ENCODE results near the gene LARGE2. TPM values are rescaled to one million over a fixed set of nuclear protein-coding genes. Genes with fewer than 3 reads are reported as not detected.

Gene LARGE2
- polyA plus RNA-seq, 3 donors: 1.2 to 17.1 TPM; not detected in 1

DNA sequence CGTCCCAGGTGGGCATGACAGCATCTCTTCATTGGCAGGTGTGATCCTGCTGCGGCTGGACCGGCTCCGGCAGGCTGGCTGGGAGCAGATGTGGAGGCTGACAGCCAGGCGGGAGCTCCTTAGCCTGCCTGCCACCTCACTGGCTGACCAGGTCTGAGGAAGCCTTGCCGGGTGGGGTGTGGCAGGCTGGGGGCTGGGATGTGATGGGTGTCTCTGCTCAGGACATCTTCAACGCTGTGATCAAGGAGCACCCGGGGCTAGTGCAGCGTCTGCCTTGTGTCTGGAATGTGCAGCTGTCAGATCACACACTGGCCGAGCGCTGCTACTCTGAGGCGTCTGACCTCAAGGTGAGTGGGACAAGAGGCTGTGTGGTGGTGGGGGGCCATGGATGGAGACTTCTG lies 3.5 kb downstream of the LARGE2 start:
- 69 to 84% (median 69%) methylated on average over 12 of the region's 12 CpGs for WGBS, 3 donors

DNA sequence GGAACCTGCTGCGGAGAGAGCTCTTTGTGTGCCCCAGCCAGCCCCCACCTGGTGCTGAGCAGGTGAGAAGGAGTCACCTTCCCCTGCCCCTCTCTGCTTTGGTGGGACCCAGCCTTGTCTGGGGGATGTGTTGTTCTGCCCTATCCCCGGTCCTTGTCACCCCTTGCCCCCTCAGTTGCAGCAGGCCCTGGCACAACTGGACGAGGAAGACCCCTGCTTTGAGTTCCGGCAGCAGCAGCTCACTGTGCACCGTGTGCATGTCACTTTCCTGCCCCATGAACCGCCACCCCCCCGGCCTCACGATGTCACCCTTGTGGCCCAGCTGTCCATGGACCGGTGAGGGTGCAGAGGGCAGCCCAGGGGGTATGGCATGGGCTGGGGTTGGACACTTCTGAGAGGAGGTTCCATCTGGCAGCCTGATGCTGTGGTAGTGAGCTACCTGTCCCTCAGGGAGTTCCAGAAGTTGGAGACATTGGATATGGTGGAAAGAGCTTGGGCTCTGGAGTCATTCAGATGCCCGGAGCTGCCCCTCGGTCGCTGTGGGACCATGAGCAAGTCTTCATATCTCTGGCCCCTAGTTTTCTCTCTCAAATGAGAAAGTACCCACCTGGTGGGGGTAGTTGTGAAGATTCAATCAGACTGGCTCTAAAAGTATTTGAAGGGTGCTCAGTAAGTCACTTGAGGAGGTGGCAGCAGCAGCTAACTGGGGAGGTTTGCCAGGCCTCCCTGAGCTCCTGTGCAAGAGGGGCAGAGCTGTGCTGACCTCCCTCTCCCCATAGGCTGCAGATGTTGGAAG lies 4.3 kb downstream of the LARGE2 start:
- 85 to 95% (median 88%) methylated on average over 12 of the region's 12 CpGs for WGBS, 3 donors
- no peak overlapping the region for H3K27ac ChIP-seq (ENCODE audit: low read depth, low read length)

More for the DNA sequence above, 3.5 kb downstream of the LARGE2 start:
- no peak overlapping the region for H3K27ac ChIP-seq (ENCODE audit: low read depth, low read length)

DNA sequence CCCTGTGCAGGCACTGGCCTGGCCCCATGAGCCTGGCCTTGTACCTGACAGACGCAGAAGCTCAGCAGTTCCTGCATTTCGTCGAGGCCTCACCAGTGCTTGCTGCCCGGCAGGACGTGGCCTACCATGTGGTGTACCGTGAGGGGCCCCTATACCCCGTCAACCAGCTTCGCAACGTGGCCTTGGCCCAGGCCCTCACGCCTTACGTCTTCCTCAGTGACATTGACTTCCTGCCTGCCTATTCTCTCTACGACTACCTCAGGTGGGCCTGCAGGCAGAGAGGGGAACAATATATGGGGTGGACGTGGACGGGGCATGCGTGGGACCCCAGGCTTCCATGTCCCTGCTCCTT lies 4.9 kb downstream of the LARGE2 start:
- 55 to 77% (median 62%) methylated on average over 15 of the region's 15 CpGs for WGBS, 3 donors
- H3K27ac ChIP-seq (ENCODE audit: low read depth, low read length): no peak overlapping the region

DNA sequence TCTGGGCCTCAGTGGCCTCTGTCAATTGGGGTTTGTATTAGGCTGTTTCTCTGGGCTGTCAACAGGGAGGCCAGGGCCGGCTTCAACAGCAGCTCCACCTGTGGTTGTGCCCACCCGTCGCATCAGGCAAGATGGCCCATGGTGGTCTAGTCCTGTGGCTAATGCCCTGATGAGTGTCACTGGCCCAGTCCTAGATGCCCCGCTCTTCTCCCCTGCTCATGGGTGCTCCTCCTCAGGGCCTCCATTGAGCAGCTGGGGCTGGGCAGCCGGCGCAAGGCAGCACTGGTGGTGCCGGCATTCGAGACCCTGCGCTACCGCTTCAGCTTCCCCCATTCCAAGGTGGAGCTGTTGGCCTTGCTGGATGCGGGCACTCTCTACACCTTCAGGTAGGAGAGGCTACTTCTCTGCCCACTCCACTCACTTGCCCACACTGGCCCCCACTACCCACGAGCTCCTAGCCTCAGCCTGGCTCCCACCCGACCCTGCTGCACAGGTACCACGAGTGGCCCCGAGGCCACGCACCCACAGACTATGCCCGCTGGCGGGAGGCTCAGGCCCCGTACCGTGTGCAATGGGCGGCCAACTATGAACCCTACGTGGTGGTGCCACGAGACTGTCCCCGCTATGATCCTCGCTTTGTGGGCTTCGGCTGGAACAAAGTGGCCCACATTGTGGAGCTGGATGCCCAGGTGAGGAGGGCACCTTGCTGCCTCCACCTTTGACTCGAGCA lies 5.4 kb downstream of the LARGE2 start:
- 90 to 96% (median 95%) methylated on average over 27 of the region's 27 CpGs for WGBS, 3 donors
- no peak overlapping the region for H3K27ac ChIP-seq (ENCODE audit: low read depth, low read length)

DNA sequence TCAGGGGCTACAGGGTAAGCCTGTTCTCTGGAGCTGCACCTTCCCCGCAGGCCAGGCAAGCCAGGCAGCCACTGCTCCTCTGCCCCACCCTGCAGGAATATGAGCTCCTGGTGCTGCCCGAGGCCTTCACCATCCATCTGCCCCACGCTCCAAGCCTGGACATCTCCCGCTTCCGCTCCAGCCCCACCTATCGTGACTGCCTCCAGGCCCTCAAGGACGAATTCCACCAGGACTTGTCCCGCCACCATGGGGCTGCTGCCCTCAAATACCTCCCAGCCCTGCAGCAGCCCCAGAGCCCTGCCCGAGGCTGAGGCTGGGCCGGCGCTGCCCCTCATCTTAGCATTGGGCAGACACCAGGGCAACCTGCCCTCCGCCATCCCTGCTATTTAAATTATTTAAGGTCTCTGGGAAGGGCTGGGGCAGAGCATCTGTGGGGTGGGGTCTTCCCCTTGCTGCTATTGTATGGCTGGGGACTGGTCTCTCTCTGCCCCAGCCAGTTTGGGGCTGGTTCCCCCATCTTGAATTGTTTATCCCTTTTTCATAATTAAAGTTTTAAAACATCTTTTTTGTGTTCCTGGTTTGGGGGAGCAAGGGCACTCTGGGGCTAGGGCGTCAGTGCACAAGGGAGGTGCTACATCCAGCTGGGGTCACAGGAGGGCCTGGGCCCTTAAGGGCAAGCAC lies 6.2 kb downstream of the LARGE2 start:
- WGBS, 3 donors: 74 to 81% (median 78%) methylated on average over 13 of the region's 13 CpGs
- no peak overlapping the region for H3K27ac ChIP-seq (ENCODE audit: low read depth, low read length)

DNA sequence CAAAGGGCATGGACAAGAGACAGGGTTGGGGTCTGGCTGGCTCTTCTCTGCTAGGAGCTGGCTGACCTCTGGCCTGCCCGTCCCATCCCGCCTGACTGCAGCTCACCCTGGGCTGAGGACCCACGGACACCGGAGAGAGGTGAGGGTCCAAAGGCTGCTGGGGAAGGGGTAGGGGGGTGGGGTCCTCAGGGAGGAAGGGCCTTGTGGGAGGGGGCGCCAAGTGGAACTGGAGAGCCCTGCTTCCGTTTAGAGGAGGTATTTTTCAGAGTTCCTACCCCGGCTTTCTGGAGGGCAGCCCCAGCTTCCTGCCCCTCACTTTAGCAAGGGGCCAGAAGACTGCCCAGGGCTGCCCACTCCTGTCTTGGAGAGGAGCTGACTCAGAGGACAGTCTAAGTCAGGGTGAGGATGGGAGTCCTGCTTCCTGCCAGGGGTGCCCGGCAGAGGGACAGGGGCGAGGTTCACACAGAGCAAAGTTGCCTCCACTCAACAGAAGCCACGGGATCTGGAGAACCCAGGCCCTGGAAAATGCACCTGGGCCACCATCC lies 7.1 kb downstream of the LARGE2 start:
- no peak overlapping the region for H3K27ac ChIP-seq (ENCODE audit: low read depth, low read length)
- 70 to 78% (median 73%) methylated on average over 10 of the region's 10 CpGs for WGBS, 3 donors

DNA sequence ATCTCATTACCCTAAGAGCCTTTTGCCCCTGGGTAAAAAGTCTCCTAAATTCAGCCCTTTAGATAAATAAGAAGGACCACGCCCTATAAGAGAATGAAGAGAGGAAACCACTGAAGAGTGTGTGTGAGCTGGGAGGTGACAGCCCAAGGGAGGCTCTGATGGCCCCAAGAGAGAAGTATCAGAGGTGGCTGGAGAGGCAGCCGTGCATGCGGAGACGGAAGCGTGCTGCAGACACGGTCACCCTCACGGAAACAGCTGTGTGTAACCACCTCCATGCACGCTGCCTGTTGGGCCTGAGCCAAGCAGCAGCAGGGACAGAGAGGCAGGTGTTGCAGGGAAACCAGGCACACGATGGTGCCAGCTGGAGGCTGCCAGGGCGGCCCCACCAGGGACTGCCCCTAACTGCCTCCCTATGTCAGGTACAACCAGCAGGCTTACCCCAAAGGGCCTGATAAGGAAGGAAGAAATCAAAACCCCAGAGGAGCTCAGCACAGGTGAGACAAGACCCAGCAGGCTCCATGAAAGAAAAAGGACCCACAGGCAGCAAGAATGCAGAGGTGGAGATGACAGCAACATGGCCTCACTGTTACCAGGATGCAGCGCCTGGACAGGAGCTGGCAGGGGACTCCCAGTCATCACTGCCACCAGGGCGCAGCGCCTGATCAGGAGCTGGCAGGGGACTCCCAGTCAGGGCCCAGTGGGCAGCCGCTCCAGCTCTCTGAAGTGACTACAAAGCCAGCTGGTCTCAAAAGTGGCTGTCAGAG lies 7.8 kb downstream of the LARGE2 start:
- WGBS, 3 donors: 45 to 69% (median 66%) methylated on average over 14 of the region's 14 CpGs
- H3K27ac ChIP-seq (ENCODE audit: low read depth, low read length): no peak overlapping the region

DNA sequence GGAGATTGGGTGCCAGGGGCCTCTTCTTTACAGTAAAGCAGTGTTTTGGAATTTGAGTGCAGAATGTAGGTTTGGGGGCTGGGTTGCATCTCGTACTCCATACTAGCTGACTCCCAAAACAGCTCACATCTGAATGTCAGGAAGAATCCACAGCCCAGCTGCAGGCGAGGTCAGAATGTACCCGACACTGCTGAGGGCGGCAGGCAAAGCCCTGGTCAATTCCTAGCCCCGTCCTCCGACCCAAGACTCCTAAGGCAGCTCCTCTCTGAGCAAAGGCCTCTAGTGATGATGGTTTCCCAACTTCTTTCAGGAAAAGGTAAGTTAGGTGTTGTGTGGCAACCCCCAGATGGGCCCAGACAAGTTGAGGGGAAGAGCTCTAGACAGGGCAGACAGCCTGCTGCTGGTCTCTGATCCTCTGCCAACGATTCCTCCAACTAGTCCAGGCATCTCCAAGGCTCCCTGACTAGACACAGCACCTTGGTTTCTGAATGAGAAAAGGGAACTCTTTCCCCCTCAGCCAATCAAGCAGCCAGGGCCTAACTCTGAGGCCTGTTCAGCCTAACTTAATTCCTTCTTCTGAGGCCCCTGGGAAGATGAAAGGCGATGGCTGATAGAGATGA lies 8.6 kb downstream of the LARGE2 start:
- no peak overlapping the region for H3K27ac ChIP-seq (ENCODE audit: low read depth, low read length)
- 83 to 89% (median 89%) methylated on average over 8 of the region's 8 CpGs for WGBS, 3 donors

DNA sequence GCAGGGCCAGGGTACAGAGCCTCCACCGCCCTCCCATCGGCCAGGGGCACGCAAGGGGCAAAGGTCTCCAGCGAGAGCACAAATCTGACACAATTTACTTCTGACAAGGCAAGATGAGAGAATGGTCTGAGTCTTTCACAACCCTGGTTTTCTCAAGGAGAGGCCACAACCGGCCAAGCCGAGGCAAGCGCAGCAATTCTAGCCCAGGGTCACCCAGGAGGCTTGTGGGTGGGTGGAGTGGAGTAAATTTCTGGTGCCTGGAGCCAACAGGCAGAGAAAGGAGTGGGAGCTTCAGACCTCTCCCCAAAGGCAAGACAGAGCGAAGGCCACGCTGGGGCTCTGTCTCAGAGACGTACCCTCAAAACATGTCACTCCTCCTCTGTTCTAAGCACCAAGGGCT lies 9.3 kb downstream of the LARGE2 start:
- WGBS, 3 donors: 59 to 83% (median 79%) methylated on average over 10 of the region's 10 CpGs
- no peak overlapping the region for H3K27ac ChIP-seq (ENCODE audit: low read depth, low read length)

DNA sequence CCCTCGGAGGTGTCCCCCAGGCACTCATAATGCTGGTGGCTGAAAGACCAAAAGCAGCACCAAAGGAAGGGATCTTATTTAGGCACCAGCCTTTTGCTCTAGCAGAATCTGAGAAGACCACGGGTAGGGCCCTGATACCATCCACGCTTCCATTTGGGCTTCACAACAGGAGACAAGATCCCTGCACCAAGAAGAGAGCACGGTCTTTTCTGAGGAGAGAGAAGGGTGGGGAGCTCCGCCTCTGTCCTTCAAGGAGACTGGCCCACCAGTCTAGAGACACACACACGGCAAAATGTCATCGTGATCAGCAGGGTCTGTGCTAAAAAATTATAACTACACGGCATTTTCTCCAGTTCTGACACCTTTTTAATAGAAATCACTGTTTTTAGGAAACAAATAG lies 9.8 kb downstream of the LARGE2 start:
- H3K27ac ChIP-seq (ENCODE audit: low read depth, low read length): no peak overlapping the region
- 84 to 88% (median 88%) methylated on average over 8 of the region's 8 CpGs for WGBS, 3 donors

DNA sequence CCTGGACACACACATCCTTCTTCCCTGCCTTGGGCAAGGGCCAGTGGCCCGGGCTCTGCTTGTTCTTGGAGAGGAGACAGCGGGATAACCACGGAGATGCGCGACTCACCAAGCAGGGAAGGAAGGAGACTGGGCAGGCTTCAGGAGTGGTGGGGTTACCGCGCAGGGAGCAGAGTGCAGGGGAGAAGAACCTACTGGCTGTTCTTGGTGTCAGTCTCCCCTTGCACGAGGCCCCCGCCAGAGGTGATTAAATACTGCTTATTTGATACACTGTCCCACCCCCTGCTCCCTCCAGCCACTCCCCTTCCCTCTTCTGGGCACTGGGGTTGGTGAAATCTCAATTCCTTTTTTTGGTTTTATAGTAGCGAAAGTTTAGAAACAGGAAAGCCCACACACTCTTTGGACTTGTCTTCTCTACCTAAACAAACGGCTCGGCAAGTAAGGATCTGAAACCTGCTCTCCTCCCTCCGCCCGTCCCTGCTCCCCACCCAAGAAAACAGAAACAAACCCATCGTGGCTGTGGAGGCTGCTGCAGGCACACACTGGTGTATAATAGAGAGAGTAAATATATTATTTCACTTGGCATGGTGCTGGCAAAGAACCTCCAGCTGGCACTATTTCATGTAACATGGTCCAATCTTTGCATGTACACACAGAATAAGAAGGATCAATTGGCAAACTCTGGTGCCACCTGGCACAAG lies 10.8 kb downstream of the LARGE2 start:
- H3K27ac ChIP-seq (ENCODE audit: low read depth, low read length): no peak overlapping the region
- 64 to 78% (median 74%) methylated on average over 15 of the region's 15 CpGs for WGBS, 3 donors

DNA sequence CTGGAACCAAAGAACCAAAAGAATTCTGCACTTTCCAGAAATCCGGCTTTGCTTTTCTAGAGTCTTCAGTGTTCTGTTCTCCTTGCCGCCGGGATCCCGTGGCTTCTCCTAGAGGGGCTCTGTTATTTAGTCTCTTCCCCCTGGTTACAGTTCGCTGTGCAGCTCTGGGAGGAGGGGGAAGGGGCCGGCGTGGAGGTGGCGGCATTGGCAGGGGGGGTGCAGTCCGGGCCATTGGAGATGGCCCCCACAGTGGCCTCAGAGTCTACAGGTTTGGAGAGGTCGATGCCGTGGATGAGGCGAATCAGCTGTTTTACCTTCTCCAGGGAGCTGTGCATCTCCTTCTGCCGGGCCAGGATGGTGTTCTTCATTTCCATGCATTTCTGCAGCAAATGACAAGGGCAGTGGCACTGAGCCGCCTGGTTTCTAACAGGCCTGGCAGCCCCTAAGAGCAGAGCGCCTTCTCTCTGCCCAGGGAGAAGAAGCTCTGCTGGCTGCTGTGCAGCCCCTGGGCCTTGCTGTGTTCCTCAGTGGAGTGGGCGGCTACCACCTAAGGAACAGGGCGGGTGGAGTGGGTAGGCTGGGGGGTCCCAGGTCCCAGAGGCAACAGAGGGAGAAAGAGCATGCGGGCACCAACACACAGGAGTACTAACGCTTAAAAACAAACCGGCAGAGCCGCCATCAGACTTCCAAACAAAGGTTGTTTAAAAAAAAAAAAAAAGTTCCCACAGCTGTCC lies 11.6 kb downstream of the LARGE2 start:
- H3K27ac ChIP-seq (ENCODE audit: low read depth, low read length): no peak overlapping the region
- 65 to 94% (median 88%) methylated on average over 19 to 21 of the region's 21 CpGs for WGBS, 3 donors

DNA sequence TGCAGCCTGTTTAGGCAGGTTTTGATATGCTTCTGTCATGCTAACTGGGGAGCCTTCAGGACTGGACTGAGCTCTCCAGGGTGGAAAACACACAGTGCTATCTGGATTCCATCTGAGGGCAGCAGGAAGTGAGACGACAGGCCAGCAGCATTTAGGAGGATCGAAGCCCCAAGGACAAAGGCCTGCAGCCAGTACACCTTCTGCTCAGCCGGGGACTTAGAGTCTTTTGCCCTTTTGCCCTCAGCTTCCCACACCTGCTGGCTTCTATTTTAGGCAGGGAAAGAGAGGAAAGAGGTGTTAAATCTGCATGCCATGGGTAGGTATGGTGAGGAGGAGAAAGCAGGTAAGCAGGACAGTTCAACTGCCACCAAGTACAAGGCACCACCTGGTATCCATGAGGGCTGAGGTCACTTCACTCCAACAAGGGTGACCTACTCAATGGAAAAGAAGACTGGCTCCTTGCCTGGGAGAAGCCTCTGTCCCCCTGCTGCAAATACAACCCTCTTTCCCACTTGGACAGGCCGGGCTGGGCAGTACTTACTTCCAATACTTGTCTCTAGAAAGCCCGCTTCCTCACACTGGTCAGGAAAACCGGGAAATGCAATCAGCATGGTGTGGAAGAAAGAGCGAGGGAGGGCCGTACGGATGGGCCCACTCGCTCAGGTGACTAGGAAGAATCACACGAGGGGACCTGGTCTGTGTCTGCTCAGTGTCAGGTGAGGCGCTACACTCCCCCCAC lies 12.3 kb downstream of the LARGE2 start:
- H3K27ac ChIP-seq (ENCODE audit: low read depth, low read length): no peak overlapping the region
- 72 to 87% (median 85%) methylated on average over 12 of the region's 12 CpGs for WGBS, 3 donors

DNA sequence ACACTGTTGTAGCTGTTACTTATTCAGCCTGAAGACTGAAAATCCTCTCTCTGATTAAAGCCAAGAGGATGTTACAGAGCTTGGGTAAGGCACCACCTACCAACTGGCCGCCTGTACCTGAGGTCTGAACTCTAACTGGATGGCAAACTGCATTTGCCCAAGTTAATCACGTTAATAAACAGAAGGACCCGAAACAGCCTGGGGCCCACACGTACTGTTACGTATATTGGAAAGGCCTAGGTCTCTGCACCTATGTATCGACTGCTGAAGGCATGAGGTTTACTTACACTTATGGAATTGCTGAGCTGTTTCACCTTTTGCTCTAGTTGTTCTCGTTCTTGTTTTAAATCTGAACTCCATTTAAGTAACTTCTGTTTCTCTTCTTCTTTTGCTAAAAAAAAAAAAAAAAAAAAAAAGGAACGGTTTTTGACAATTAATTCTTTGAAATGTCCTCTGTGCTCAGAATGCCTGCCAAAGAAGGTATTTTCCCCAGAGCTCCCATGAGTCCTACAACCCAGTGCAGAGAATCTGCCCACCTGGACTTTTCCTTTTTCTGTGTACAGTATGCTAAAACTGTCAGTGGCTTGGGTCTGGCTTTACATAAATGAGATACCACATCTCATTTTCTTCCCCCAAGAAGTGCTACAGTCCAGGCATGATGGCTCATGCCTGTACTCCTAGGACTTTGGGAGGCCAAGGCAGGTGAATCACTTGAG lies 13.1 kb downstream of the LARGE2 start:
- WGBS, 3 donors: 84 to 91% (median 91%) methylated on average over 8 of the region's 8 CpGs
- H3K27ac ChIP-seq (ENCODE audit: low read depth, low read length): no peak overlapping the region

DNA sequence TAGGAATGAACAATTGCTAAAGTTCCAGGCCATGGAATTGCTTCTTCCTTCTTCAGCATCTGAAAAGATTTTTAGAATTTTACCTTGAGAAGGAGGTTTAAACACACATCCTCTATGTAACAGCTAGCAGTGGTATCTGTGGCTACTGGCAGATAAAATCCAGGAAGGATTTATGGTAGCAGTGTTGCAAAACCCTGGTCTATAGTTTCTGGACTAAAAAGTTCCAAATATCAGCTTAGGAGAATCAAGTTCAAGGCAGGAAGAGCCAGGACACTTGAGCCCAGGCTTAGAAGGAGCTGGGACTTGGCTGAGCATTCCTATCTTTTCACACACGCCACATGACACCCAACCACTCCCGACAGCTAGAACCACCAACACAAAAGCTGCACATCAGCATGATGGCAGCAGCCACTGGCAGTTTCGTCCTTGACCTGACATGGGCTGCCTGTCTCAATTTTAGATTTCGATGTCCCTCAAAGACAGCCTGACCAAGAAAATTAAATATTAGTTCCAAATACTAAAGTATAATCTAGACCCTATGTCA lies 14.1 kb downstream of the LARGE2 start:
- WGBS, 3 donors: 87 to 93% (median 90%) methylated on average over 4 of the region's 4 CpGs
- H3K27ac ChIP-seq (ENCODE audit: low read depth, low read length): no peak overlapping the region
